ENCODE results near the gene ACTMAP. TPM values are rescaled to one million over a fixed set of nuclear protein-coding genes. Genes with fewer than 3 reads are reported as not detected.

The ACTMAP gene
- total and polyA plus RNA-seq, 4 donors = 0.93 to 7.7 (median 3.0) TPM

GRCh38 chr19:40755791-40756190, 5.5 kb upstream of the ACTMAP start:
- WGBS = 97% methylated on average over 8 of the region's 8 CpGs
- Histone ChIP-seq H3K9me3 (ENCODE audit: control insufficient read depth in 4 of 4, low read length in 3 of 4) (no peaks in the 10 kb centered on the region), H3K36me3 (ENCODE audit: control insufficient read depth in 4 of 4, insufficient read depth in 3 of 4, low read depth in 1 of 4, low read length in 3 of 4) (peaks cover 11 to 36% (median 26%) of the 10 kb centered on the region in 4 donors), H3K9ac (ENCODE audit: low read depth in 1 of 2, low read length in 2 of 2) (no peak overlapping the region), H3K27me3 (ENCODE audit: control insufficient read depth in 4 of 4, insufficient read depth in 4 of 4, low read length in 3 of 4) (no peaks in the 10 kb centered on the region), H3K4me3 (ENCODE audit: low read depth in 1 of 3, low read length in 3 of 3) (no peak overlapping the region), H3K27ac (ENCODE audit: low read depth in 1 of 2, low read length in 2 of 2) (no peak overlapping the region), H3K4me1 (ENCODE audit: control insufficient read depth in 4 of 4, insufficient read depth in 4 of 4, low read length in 3 of 4) (peaks cover 3 to 35% (median 25%) of the 10 kb centered on the region in 4 donors)
- TF ChIP-seq CTCF (IDR thresholded peaks at IDR 0.05; ENCODE audit: low read depth, low read length, missing input control) (no peak), TAF1 (conservative IDR thresholded peaks at IDR 0.05) (no peak), MAX (IDR thresholded peaks at IDR 0.05) (no peak), HNF4A (conservative IDR thresholded peaks at IDR 0.05) (no peak), FOXA2 (IDR thresholded peaks at IDR 0.05) (no peak), SP1 (IDR thresholded peaks at IDR 0.05) (no peak), ZBTB33 (IDR thresholded peaks at IDR 0.05) (no peak)
- no peak for DNase-seq (ENCODE audit: low spot score)

- 89% methylated on average over 3 of the region's 3 CpGs for WGBS
- TF ChIP-seq HNF4G (IDR thresholded peaks at IDR 0.05) (no peak), JUND (IDR thresholded peaks at IDR 0.05) (no peak), HNF4A (conservative IDR thresholded peaks at IDR 0.05) (no peak), SP1 (IDR thresholded peaks at IDR 0.05) (no peak), CTCF (IDR thresholded peaks at IDR 0.05; ENCODE audit: low read depth, low read length, missing input control) (no peak), NR2F2 (IDR thresholded peaks at IDR 0.05) (no peak), RAD21 (IDR thresholded peaks at IDR 0.05) (no peak), ZBTB33 (IDR thresholded peaks at IDR 0.05) (no peak), ATF3 (IDR thresholded peaks at IDR 0.05) (no peak)
- no peaks in the 10 kb centered on the region for H3K9me3 ChIP-seq (ENCODE audit: control insufficient read depth in 4 of 4, low read length in 3 of 4)
- no peaks in the 10 kb centered on the region for H3K27me3 ChIP-seq (ENCODE audit: control insufficient read depth in 4 of 4, insufficient read depth in 4 of 4, low read length in 3 of 4)
- peaks cover 8 to 30% (median 21%) of the 10 kb centered on the region in 4 donors for H3K36me3 ChIP-seq (ENCODE audit: control insufficient read depth in 4 of 4, insufficient read depth in 3 of 4, low read depth in 1 of 4, low read length in 3 of 4)
- DNase-seq (ENCODE audit: low spot score) = no peak
- no peak overlapping the region for H3K4me3 ChIP-seq (ENCODE audit: low read depth in 1 of 3, low read length in 3 of 3)
- peak overlapping the region in 1 of 2 donors; percentile 70 for H3K27ac ChIP-seq (ENCODE audit: low read depth in 1 of 2, low read length in 2 of 2)
- no peak overlapping the region for H3K9ac ChIP-seq (ENCODE audit: low read depth in 1 of 2, low read length in 2 of 2)
- peaks cover 3 to 35% (median 25%) of the 10 kb centered on the region in 4 donors for H3K4me1 ChIP-seq (ENCODE audit: control insufficient read depth in 4 of 4, insufficient read depth in 4 of 4, low read length in 3 of 4)
These were observed 5.0 kb upstream of the ACTMAP start for GRCh38 chr19:40755248-40755624.

Data from liver (tissue), 9 donors.